C4-2B (cell line): Measurements from ENCODE around the gene HK1.
"Not testable (repeated sequence)": the region's sequence is repeated elsewhere in the genome, so short reads cannot be mapped to it uniquely, and the experiment has no call there.

Source experiments
- H3K27ac ChIP-seq: fragments of 450-650 bp; 2 replicates; pipeline ENCODE4 v1.5.1; 2017
- CTCF ChIP-seq: fragments of 450-650 bp; conservative IDR thresholded peaks from 2 replicates; pipeline ENCODE4 v1.5.1; 2017; ENCODE audit warnings: mild to moderate bottlenecking
- ZFX ChIP-seq: fragments of 450-650 bp; IDR thresholded peaks from 2 replicates; pipeline ENCODE4 v1.6.1; 2017

Gene HK1

GRCh38 chr10:69318106-69318866, 40.0 kb downstream of the HK1 start:
- TF ChIP-seq ZFX (peak; percentile 73), CTCF (no peak)
- H3K27ac ChIP-seq, result peak overlapping the region; percentile 88

GRCh38 chr10:69318867-69319727, 40.8 kb downstream of the HK1 start:
- TF ChIP-seq CTCF (no peak), ZFX (peak; percentile 57)
- H3K27ac ChIP-seq, result peak overlapping the region; percentile 88

- no peak for TF ChIP-seq ZFX
- no peak for TF ChIP-seq CTCF
- H3K27ac ChIP-seq, result peak overlapping the region; percentile 88
Observed at GRCh38 chr10:69319841-69320316, 41.6 kb downstream of the HK1 start.

- TF ChIP-seq ZFX (no peak), CTCF (no peak)
- peak overlapping the region; percentile 88 for H3K27ac ChIP-seq
Observed at GRCh38 chr10:69320521-69320920, 42.2 kb downstream of the HK1 start.

GRCh38 chr10:69321039-69321715, 42.9 kb downstream of the HK1 start:
- TF ChIP-seq CTCF, result no peak
- no peak for TF ChIP-seq ZFX
- H3K27ac ChIP-seq, result no peak overlapping the region; the same call in 1 of the 2 replicates

GRCh38 chr10:69321865-69322264, 43.6 kb downstream of the HK1 start:
- TF ChIP-seq ZFX (no peak), CTCF (no peak)
- no peak overlapping the region for H3K27ac ChIP-seq

- H3K27ac ChIP-seq, result not testable (repeated sequence)
Observed at GRCh38 chr10:69322346-69322745, 44.0 kb downstream of the HK1 start.
